Measurements from ENCODE around the gene EML2. TPM values are rescaled to one million over a fixed set of nuclear protein-coding genes. Genes with fewer than 3 reads are reported as not detected.

Gene EML2
- total RNA-seq, 1 experiment from 2014 or later, result 32.7 TPM

GRCh38 chr19:45568732-45569131, 70.5 kb downstream of the EML2 start:
- no peak for ATAC-seq
- ChIA-PET POLR2A (no interaction called here), CTCF (no interaction called here)
- no peak for TF ChIP-seq CTCF (IDR thresholded peaks at IDR 0.05)
- TF ChIP-seq TCF7L2 (IDR thresholded peaks at IDR 0.05; ENCODE audit: low read depth, low read length), result no peak
- no peak for TF ChIP-seq REST (IDR thresholded peaks at IDR 0.05; ENCODE audit: insufficient read depth in 1 of 2, low read depth in 2 of 2, low read length in 1 of 2)
- TF ChIP-seq SIN3A (IDR thresholded peaks at IDR 0.05; ENCODE audit: borderline replicate concordance, insufficient read depth, low read depth, low read length), result no peak
- no peak for TF ChIP-seq POLR2AphosphoS5 (IDR thresholded peaks at IDR 0.05; ENCODE audit: low read depth, low read length)
- no TSS peak for BruUV-seq (replicated peaks)
- H3K4me3 ChIP-seq (ENCODE audit: low read depth in 2 of 2, low read length in 2 of 2), result no peak overlapping the region
- intact Hi-C loops (cut with micrococcal nuclease; ENCODE audit: unreplicated experiment), result no loop called here
- in situ Hi-C loops (cut with HindIII; ENCODE audit: low pct_unique_long_range_greater_than_20kb, low sequenced_read_pairs), result no loop called here
- no peak for DNase-seq (ENCODE audit: low read depth, low spot score)
- H3K27ac ChIP-seq (ENCODE audit: low read length), result no peak overlapping the region
- H3K9me3 ChIP-seq (ENCODE audit: control insufficient read depth, insufficient read depth, low read depth, low read length), result no peaks in the 10 kb centered on the region
- H3K36me3 ChIP-seq (ENCODE audit: control insufficient read depth, insufficient read depth, low read length), result no peaks in the 10 kb centered on the region
- peaks cover 6% of the 10 kb centered on the region; the same call in 1 of the 2 replicates for H3K4me1 ChIP-seq (ENCODE audit: control insufficient read depth, insufficient read depth, low read length)
- no peaks in the 10 kb centered on the region for H3K27me3 ChIP-seq (ENCODE audit: control insufficient read depth, insufficient read depth, low read length)

GRCh38 chr19:45567609-45568008, 71.6 kb downstream of the EML2 start:
- BruUV-seq (replicated peaks), result no TSS peak
- ChIA-PET POLR2A (no interaction called here), CTCF (interaction anchor here (1.4 kb wide), 1 partner anchor 9 kb away, joined by 3 read pairs; no protein-coding TSS in a partner anchor)
- Histone ChIP-seq H3K36me3 (ENCODE audit: control insufficient read depth, insufficient read depth, low read length) (no peaks in the 10 kb centered on the region), H3K27me3 (ENCODE audit: control insufficient read depth, insufficient read depth, low read length) (no peaks in the 10 kb centered on the region), H3K4me3 (ENCODE audit: low read depth in 2 of 2, low read length in 2 of 2) (no peak overlapping the region), H3K4me1 (ENCODE audit: control insufficient read depth, insufficient read depth, low read length) (peaks cover 6% of the 10 kb centered on the region; the same call in 1 of the 2 replicates), H3K9me3 (ENCODE audit: control insufficient read depth, insufficient read depth, low read depth, low read length) (no peaks in the 10 kb centered on the region), H3K27ac (ENCODE audit: low read length) (no peak overlapping the region)
- DNase-seq (ENCODE audit: low read depth, low spot score) (no peak), ATAC-seq (no peak)
- in situ Hi-C loops (cut with HindIII; ENCODE audit: low pct_unique_long_range_greater_than_20kb, low sequenced_read_pairs) (no loop called here), intact Hi-C loops (cut with micrococcal nuclease; ENCODE audit: unreplicated experiment) (no loop called here)
- no peak for TF ChIP-seq REST (IDR thresholded peaks at IDR 0.05; ENCODE audit: insufficient read depth in 1 of 2, low read depth in 2 of 2, low read length in 1 of 2)
- TF ChIP-seq TCF7L2 (IDR thresholded peaks at IDR 0.05; ENCODE audit: low read depth, low read length), result no peak
- TF ChIP-seq POLR2AphosphoS5 (IDR thresholded peaks at IDR 0.05; ENCODE audit: low read depth, low read length), result no peak
- TF ChIP-seq CTCF (IDR thresholded peaks at IDR 0.05), result no peak
- TF ChIP-seq SIN3A (IDR thresholded peaks at IDR 0.05; ENCODE audit: borderline replicate concordance, insufficient read depth, low read depth, low read length), result no peak

Data from Panc1 (cell line).